HEK293T (cell line): Measurements from ENCODE around the gene LRRC75A.
A peak's percentile ranks its signal among the peaks of the same experiment; 100 is the strongest.

Experiments used
- CTCF ChIA-PET: fragments of 350-600 bp; formaldehyde crosslinking; extraction: SDS; loops from one replicate; lab custom pipeline; 2021; ENCODE audit warnings: antibody characterized with exemption, inconsistent platforms; lab: Yijun Ruan, JAX
- POLR2A ChIA-PET: fragments of 350-600 bp; formaldehyde crosslinking; extraction: SDS; loops from one replicate; lab custom pipeline; 2020; ENCODE audit warnings: antibody characterized with exemption, inconsistent platforms; lab: Yijun Ruan, JAX
- DNase-seq: peaks from one replicate; pipeline ENCODE4 v3.0.0; 2012; ENCODE audit warnings: mixed read lengths; ENCODE audit errors: extremely low spot score
- ARNT ChIP-seq: fragments of 450-650 bp; IDR thresholded peaks from 2 replicates; pipeline ENCODE4 v1.6.1; 2017; ENCODE audit warnings: mild to moderate bottlenecking
- BHLHE40 ChIP-seq: fragments of 450-650 bp; IDR thresholded peaks from 2 replicates; pipeline ENCODE4 v1.6.1; 2016; ENCODE audit warnings: mild to moderate bottlenecking, moderate library complexity, borderline replicate concordance
- CTBP1 ChIP-seq: fragments of 450-650 bp; IDR thresholded peaks from 2 replicates; pipeline ENCODE4 v1.6.1; 2016; ENCODE audit warnings: borderline replicate concordance
- ELF4 ChIP-seq: fragments of 450-650 bp; IDR thresholded peaks from 2 replicates; pipeline ENCODE4 v1.6.1; 2017; ENCODE audit warnings: antibody characterized with exemption
- FOXA1 ChIP-seq: fragments of 450-650 bp; IDR thresholded peaks from 2 replicates; pipeline ENCODE4 v1.6.1; 2016; ENCODE audit warnings: mild to moderate bottlenecking
- FOXK2 ChIP-seq: fragments of 450-650 bp; IDR thresholded peaks from 2 replicates; pipeline ENCODE4 v1.6.1; 2016; ENCODE audit warnings: mild to moderate bottlenecking
- FOXM1 ChIP-seq: fragments of 450-650 bp; IDR thresholded peaks from 2 replicates; pipeline ENCODE4 v1.6.1; 2017; ENCODE audit warnings: mild to moderate bottlenecking, borderline replicate concordance
- HDGF ChIP-seq: fragments of 450-650 bp; IDR thresholded peaks from 2 replicates; pipeline ENCODE4 v1.6.1; 2017; ENCODE audit warnings: antibody characterized with exemption, borderline replicate concordance
- L3MBTL2 ChIP-seq: fragments of 450-650 bp; conservative IDR thresholded peaks from 2 replicates; pipeline ENCODE4 v1.6.1; 2016; ENCODE audit warnings: mild to moderate bottlenecking
- LEF1 ChIP-seq: fragments of 450-650 bp; IDR thresholded peaks from 2 replicates; pipeline ENCODE4 v1.6.1; 2017; ENCODE audit warnings: mild to moderate bottlenecking, borderline replicate concordance
- NFRKB ChIP-seq: fragments of 450-650 bp; IDR thresholded peaks from 2 replicates; pipeline ENCODE4 v1.6.1; 2016; ENCODE audit warnings: mild to moderate bottlenecking, moderate library complexity
- PKNOX1 ChIP-seq: fragments of 450-650 bp; IDR thresholded peaks from 2 replicates; pipeline ENCODE4 v1.6.1; 2016
- SP1 ChIP-seq: fragments of 450-650 bp; IDR thresholded peaks from 2 replicates; pipeline ENCODE4 v1.6.1; 2017
- SUZ12 ChIP-seq: fragments of 450-650 bp; IDR thresholded peaks from 2 replicates; pipeline ENCODE4 v1.6.1; 2016; ENCODE audit warnings: mild to moderate bottlenecking
- TARDBP ChIP-seq: fragments of 450-650 bp; IDR thresholded peaks from 2 replicates; pipeline ENCODE4 v1.6.1; 2016
- ZNF384 ChIP-seq: fragments of 450-650 bp; IDR thresholded peaks from 2 replicates; pipeline ENCODE4 v1.6.1; 2016

LRRC75A gene

GRCh38 chr17:16434662-16435061, 57.3 kb downstream of the LRRC75A start:
- CTCF ChIA-PET = interaction anchor here (0.7 kb wide), 1 partner anchor 11 kb away, joined by 3 read pairs; no protein-coding TSS in a partner anchor
- TF ChIP-seq L3MBTL2 = no peak
- POLR2A ChIA-PET = interaction anchor here (0.8 to 8.5 kb wide), 2 partner anchors 7 to 51 kb away, joined by 3 to 175 read pairs; no protein-coding TSS in a partner anchor
- no peak for DNase-seq

GRCh38 chr17:16433514-16433913, 58.5 kb downstream of the LRRC75A start:
- TF ChIP-seq FOXA1 (no peak), ZNF384 (no peak), LEF1 (no peak), SP1 (no peak), FOXK2 (no peak), ELF4 (no peak), HDGF (no peak), CTBP1 (no peak), BHLHE40 (no peak), SUZ12 (no peak), NFRKB (no peak), L3MBTL2 (no peak)
- DNase-seq = no peak
- ChIA-PET CTCF (no interaction called here), POLR2A (interaction anchor here (0.7 kb wide), 1 partner anchor 8 kb away, joined by 3 read pairs; no protein-coding TSS in a partner anchor)

- no peak for TF ChIP-seq HDGF
- TF ChIP-seq TARDBP = no peak
- TF ChIP-seq SUZ12 = no peak
- TF ChIP-seq CTBP1 = no peak
- no peak for TF ChIP-seq FOXK2
- TF ChIP-seq ELF4 = no peak
- no peak for TF ChIP-seq ZNF384
- TF ChIP-seq ARNT = no peak
- no peak for DNase-seq
- CTCF ChIA-PET = interaction anchor here (0.6 kb wide), 1 partner anchor 363 kb away, joined by 5 read pairs; no protein-coding TSS in a partner anchor
- POLR2A ChIA-PET = interaction anchor here (0.7 to 2.5 kb wide), 4 partner anchors 9 to 51 kb away, joined by 3 to 8 read pairs (median 4); partner anchors contain the start of gene UBB
Observed at GRCh38 chr17:16432017-16432416, 60.0 kb downstream of the LRRC75A start.

- no peak for DNase-seq
- CTCF ChIA-PET = no interaction called here
Observed at GRCh38 chr17:16430650-16431049, 61.3 kb downstream of the LRRC75A start.

GRCh38 chr17:16429083-16429482, 62.9 kb downstream of the LRRC75A start:
- TF ChIP-seq ZNF384 (no peak), FOXA1 (no peak), ARNT (no peak), TARDBP (no peak), LEF1 (no peak), NFRKB (no peak), SUZ12 (no peak), CTBP1 (no peak), L3MBTL2 (no peak), ELF4 (no peak), FOXM1 (no peak), PKNOX1 (no peak), SP1 (no peak), FOXK2 (no peak), BHLHE40 (no peak), HDGF (no peak)
- CTCF ChIA-PET = interaction anchor here (1.3 kb wide), 1 partner anchor 9 kb away, joined by 3 read pairs; no protein-coding TSS in a partner anchor
- DNase-seq = no peak
- POLR2A ChIA-PET = interaction anchor here (1.2 to 6.8 kb wide), 3 partner anchors 10 to 48 kb away, joined by 3 to 175 read pairs (median 5); partner anchors contain the start of gene UBB

More at GRCh38 chr17:16430650-16431049, 61.3 kb downstream of the LRRC75A start:
- POLR2A ChIA-PET = interaction anchor here (0.6 to 6.8 kb wide), 4 partner anchors 8 to 74 kb away, joined by 3 to 175 read pairs (median 6); partner anchors contain the start of gene UBB
- TF ChIP-seq SP1 (no peak), CTBP1 (no peak)

GRCh38 chr17:16428098-16428882, 63.7 kb downstream of the LRRC75A start:
- CTCF ChIA-PET = interaction anchor here (0.6 to 2.4 kb wide), 13 partner anchors 8 to 436 kb away, joined by 3 to 25 read pairs (median 4); no protein-coding TSS in a partner anchor
- POLR2A ChIA-PET = interaction anchor here (0.6 to 6.8 kb wide), 9 partner anchors 10 to 93 kb away, joined by 3 to 175 read pairs (median 5); partner anchors contain the start of gene UBB

GRCh38 chr17:16427020-16427419, 65.0 kb downstream of the LRRC75A start:
- ChIA-PET CTCF (interaction anchor here (0.9 to 2.4 kb wide), 7 partner anchors 7 to 95 kb away, joined by 3 to 25 read pairs (median 8); no protein-coding TSS in a partner anchor), POLR2A (interaction anchor here (1.2 to 6.8 kb wide), 3 partner anchors 12 to 90 kb away, joined by 3 to 175 read pairs (median 12); partner anchors contain the start of gene UBB)
- DNase-seq = no peak

More at GRCh38 chr17:16428098-16428882, 63.7 kb downstream of the LRRC75A start:
- TF ChIP-seq L3MBTL2 (peak; percentile 94), FOXA1 (no peak), FOXK2 (no peak), SUZ12 (no peak)
- peak; percentile 77 for DNase-seq

More at GRCh38 chr17:16427020-16427419, 65.0 kb downstream of the LRRC75A start:
- TF ChIP-seq LEF1 = no peak
